ENCODE measurements around the gene RILPL2.

GRCh38 chr12:123446333-123446713 is 9.8 kb upstream of the RILPL2 start:
- TF ChIP-seq CTCF (conservative IDR thresholded peaks at IDR 0.05; ENCODE audit: low read length) (no peak), EZH2phosphoT487 (IDR thresholded peaks at IDR 0.05; ENCODE audit: borderline replicate concordance, low read depth, low read length) (no peak)
